Adipocyte (in vitro differentiated cells): Measurements from ENCODE around the gene NDUFC1.

Source experiments
- DNase-seq: peaks from one replicate; pipeline ENCODE4 v3.0.0-alpha.2; 2015; ENCODE audit warnings: low read depth
- H3K27me3 ChIP-seq: replicated peaks from 2 replicates; pipeline ENCODE4 v1.7.0; 2013; ENCODE audit warnings: mild to moderate bottlenecking, low read length, moderate library complexity; ENCODE audit not compliant: control insufficient read depth, insufficient read depth
- H3K36me3 ChIP-seq: 2 replicates; pipeline ENCODE4 v1.7.0; 2013; ENCODE audit warnings: low read length, mild to moderate bottlenecking, moderate library complexity; ENCODE audit not compliant: control insufficient read depth, insufficient read depth, severe bottlenecking
- H3K4me1 ChIP-seq: 2 replicates; pipeline ENCODE4 v1.7.0; 2013; ENCODE audit warnings: mild to moderate bottlenecking, low read length, moderate library complexity; ENCODE audit not compliant: control insufficient read depth, insufficient read depth
- H3K4me3 ChIP-seq: 2 replicates; pipeline ENCODE4 v1.7.0; 2013; ENCODE audit warnings: mild to moderate bottlenecking, low read length, moderate library complexity
- H3K9ac ChIP-seq: 2 replicates; pipeline ENCODE4 v1.7.0; 2013; ENCODE audit warnings: mild to moderate bottlenecking, low read length, moderate library complexity
- H3K9me3 ChIP-seq: 2 replicates; pipeline ENCODE4 v1.7.0; 2013; ENCODE audit warnings: mild to moderate bottlenecking, low read length, moderate library complexity; ENCODE audit not compliant: control insufficient read depth

NDUFC1 gene

DNA sequence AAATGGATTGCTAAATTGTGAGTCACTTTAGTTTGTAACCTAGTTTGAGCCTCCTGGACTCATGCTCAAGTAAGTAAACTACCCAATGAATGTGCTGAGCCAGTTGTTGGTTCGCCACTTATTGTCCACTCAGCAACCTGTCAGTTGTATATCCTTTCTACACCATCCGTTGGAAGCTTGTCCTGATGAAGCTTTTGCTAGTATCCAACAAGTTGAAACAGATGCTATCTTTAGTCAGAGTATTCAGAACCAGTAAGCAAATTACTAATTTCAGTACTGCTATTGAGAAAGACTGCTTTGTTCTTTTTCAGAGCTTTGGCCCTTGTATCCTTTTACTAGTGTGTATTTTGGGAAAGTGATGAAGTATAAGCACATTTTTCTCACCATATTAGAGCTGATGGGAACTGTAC lies 5.3 kb downstream of the NDUFC1 start:
- Histone ChIP-seq H3K4me3 (no peak overlapping the region), H3K9ac (no peak overlapping the region), H3K4me1 (peaks cover 36% of the 10 kb centered on the region), H3K9me3 (no peaks in the 10 kb centered on the region), H3K27me3 (no peaks in the 10 kb centered on the region), H3K36me3 (peaks cover 15% of the 10 kb centered on the region)
- no peak for DNase-seq

GRCh38 chr4:139295942-139296299 lies 6.4 kb downstream of the NDUFC1 start:
- no peaks in the 10 kb centered on the region for H3K9me3 ChIP-seq
- peaks cover 23% of the 10 kb centered on the region for H3K36me3 ChIP-seq
- H3K4me3 ChIP-seq, result peak overlapping the region; percentile 98
- DNase-seq, result no peak
- H3K27me3 ChIP-seq, result no peaks in the 10 kb centered on the region
- H3K4me1 ChIP-seq, result peaks cover 36% of the 10 kb centered on the region
- peak overlapping the region; percentile 95 for H3K9ac ChIP-seq

DNA sequence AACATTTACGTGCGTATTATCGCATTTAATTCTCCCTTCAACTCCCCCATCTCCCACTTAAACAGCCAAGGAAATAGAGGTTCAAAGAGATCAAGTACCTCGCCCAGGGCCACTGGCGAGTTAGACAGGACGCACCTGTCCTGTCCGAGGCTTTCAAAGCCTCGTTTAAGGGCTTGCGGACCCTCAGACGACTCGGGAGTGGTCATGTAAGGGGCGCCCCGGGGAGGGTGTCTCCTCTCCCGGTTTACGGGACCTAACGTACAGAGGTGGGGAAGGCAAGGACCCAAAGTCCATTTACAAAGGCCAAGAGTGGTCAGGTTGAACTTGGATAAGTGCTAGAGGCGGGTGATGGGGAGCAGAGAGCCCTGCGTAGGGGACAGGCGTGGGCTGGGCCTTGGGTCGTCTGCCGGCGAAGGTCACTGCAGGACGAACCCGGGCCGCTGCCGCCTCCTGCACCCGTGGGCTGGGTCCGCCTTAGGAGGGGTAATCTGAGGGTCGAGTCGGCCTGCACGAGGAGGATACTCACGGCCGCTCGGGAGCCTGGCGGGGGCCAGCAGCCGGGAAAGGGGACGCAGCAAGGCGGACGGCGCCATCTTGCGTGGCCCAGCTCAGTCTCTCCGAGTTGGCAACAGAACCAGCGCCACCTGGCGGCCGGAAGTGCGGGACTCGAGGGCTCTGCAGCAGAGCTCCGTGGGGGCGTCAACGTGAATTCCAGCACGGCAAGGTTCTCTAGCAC lies 6.9 kb downstream of the NDUFC1 start:
- Histone ChIP-seq H3K9ac (peak overlapping the region; percentile 95), H3K4me1 (peaks cover 36% of the 10 kb centered on the region)

GRCh38 chr4:139286186-139286698 lies 16.0 kb downstream of the NDUFC1 start:
- H3K4me1 ChIP-seq, result no peaks in the 10 kb centered on the region
- no peaks in the 10 kb centered on the region for H3K9me3 ChIP-seq
- H3K27me3 ChIP-seq, result no peaks in the 10 kb centered on the region
- no peak overlapping the region for H3K9ac ChIP-seq
- peaks cover 17% of the 10 kb centered on the region for H3K36me3 ChIP-seq
- DNase-seq, result no peak
- no peak overlapping the region for H3K4me3 ChIP-seq

More for the DNA sequence above, 6.9 kb downstream of the NDUFC1 start:
- Histone ChIP-seq H3K4me3 (peak overlapping the region; percentile 98), H3K27me3 (no peaks in the 10 kb centered on the region), H3K36me3 (peaks cover 25% of the 10 kb centered on the region), H3K9me3 (no peaks in the 10 kb centered on the region)
- peak; percentile 99 for DNase-seq

DNA sequence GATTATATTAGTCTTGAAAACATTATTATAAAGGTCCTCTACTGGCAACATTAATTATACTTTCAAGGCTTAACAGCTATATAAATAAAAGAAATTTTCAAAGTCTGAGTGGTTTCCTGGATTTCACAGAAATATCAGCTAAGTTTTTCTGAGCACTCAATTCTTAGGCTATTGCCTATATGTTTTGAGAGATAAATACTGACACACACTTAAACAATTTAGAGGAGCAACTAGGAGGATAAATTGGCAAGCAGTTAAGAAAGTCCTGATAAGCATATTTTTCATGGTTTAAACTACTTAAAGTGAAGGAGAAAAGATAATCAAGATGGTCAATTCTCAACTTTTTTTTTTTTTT lies 19.6 kb downstream of the NDUFC1 start:
- H3K9me3 ChIP-seq, result no peaks in the 10 kb centered on the region
- H3K27me3 ChIP-seq, result peaks cover 13% of the 10 kb centered on the region
- H3K4me3 ChIP-seq, result no peak overlapping the region
- H3K9ac ChIP-seq, result no peak overlapping the region
- H3K36me3 ChIP-seq, result no peaks in the 10 kb centered on the region
- DNase-seq, result no peak
- H3K4me1 ChIP-seq, result no peaks in the 10 kb centered on the region

- Histone ChIP-seq H3K4me3 (no peak overlapping the region), H3K36me3 (no peaks in the 10 kb centered on the region)
- peak; percentile 49 for DNase-seq
Measured at GRCh38 chr4:139282065-139282720, 20.1 kb downstream of the NDUFC1 start.

GRCh38 chr4:139279760-139280620 lies 22.3 kb downstream of the NDUFC1 start, which contains the start of gene MGARP:
Gene MGARP (minus strand): TSS chr4:139280225. CDS start chr4:139280158, 67 bp downstream.
- Histone ChIP-seq H3K4me3 (peak within 1 kb of the TSS; percentile 77), H3K36me3 (no peaks in the 10 kb centered on the region), H3K27me3 (peaks cover 13% of the 10 kb centered on the region), H3K4me1 (no peaks in the 10 kb centered on the region), H3K9me3 (no peaks in the 10 kb centered on the region), H3K9ac (peak within 1 kb of the TSS; percentile 52)
- DNase-seq, result peak; percentile 83

More at GRCh38 chr4:139282065-139282720, 20.1 kb downstream of the NDUFC1 start:
- H3K27me3 ChIP-seq, result peaks cover 13% of the 10 kb centered on the region
- no peaks in the 10 kb centered on the region for H3K9me3 ChIP-seq
- H3K4me1 ChIP-seq, result no peaks in the 10 kb centered on the region
- H3K9ac ChIP-seq, result no peak overlapping the region

- DNase-seq, result peak; percentile 65
Measured at GRCh38 chr4:139278912-139279759, 23.1 kb downstream of the NDUFC1 start.

GRCh38 chr4:139278485-139278884 lies 23.8 kb downstream of the NDUFC1 start:
- no peak for DNase-seq
- Histone ChIP-seq H3K9ac (no peak overlapping the region), H3K4me1 (no peaks in the 10 kb centered on the region), H3K9me3 (no peaks in the 10 kb centered on the region), H3K27me3 (peaks cover 13% of the 10 kb centered on the region), H3K36me3 (no peaks in the 10 kb centered on the region), H3K4me3 (no peak overlapping the region)

More at GRCh38 chr4:139278912-139279759, 23.1 kb downstream of the NDUFC1 start:
- Histone ChIP-seq H3K27me3 (peaks cover 13% of the 10 kb centered on the region), H3K9ac (peak overlapping the region; percentile 52), H3K4me3 (peak overlapping the region; percentile 77), H3K36me3 (no peaks in the 10 kb centered on the region), H3K9me3 (no peaks in the 10 kb centered on the region), H3K4me1 (no peaks in the 10 kb centered on the region)

GRCh38 chr4:139275281-139275735 lies 27.0 kb downstream of the NDUFC1 start:
- H3K4me1 ChIP-seq, result no peaks in the 10 kb centered on the region
- H3K9me3 ChIP-seq, result no peaks in the 10 kb centered on the region
- H3K36me3 ChIP-seq, result no peaks in the 10 kb centered on the region
- H3K4me3 ChIP-seq, result no peak overlapping the region
- no peak for DNase-seq
- no peak overlapping the region for H3K9ac ChIP-seq
- peaks cover 13% of the 10 kb centered on the region for H3K27me3 ChIP-seq
